Parathyroid adenoma (tissue), 2 donors: ENCODE measurements around the gene HOXC6.

ENCODE experiments used
- H2AFZ ChIP-seq: fragments of 300-600 bp; sonication (generic); one replicate; pipeline ENCODE4 v1.7.0; 2017; ENCODE audit warnings: antibody characterized with exemption, mild to moderate bottlenecking
- H3K27ac ChIP-seq: fragments of 300-600 bp; sonication (generic); one replicate; pipeline ENCODE4 v1.7.0; 2017
- H3K27me3 ChIP-seq: fragments of 300-600 bp; sonication (generic); one replicate; pipeline ENCODE4 v1.7.0; 2017; ENCODE audit warnings: low read length; ENCODE audit not compliant: control insufficient read depth, insufficient read depth
- H3K36me3 ChIP-seq: fragments of 300-600 bp; sonication (generic); one replicate; pipeline ENCODE4 v1.7.0; 2017; ENCODE audit warnings: low read length; ENCODE audit not compliant: control insufficient read depth, insufficient read depth
- H3K4me1 ChIP-seq: fragments of 300-600 bp; sonication (generic); one replicate; pipeline ENCODE4 v1.7.0; 2017; ENCODE audit warnings: control low read depth
- H3K4me2 ChIP-seq: fragments of 300-600 bp; sonication (generic); one replicate; pipeline ENCODE4 v1.7.0; 2017; ENCODE audit warnings: low read length
- H3K4me3 ChIP-seq: fragments of 300-600 bp; sonication (generic); one replicate; pipeline ENCODE4 v1.7.0; 2017; ENCODE audit warnings: low read depth, low read length
- H3K79me2 ChIP-seq: fragments of 300-600 bp; sonication (generic); one replicate; pipeline ENCODE4 v1.7.0; 2017; ENCODE audit warnings: control low read depth
- H3K9ac ChIP-seq: fragments of 300-600 bp; sonication (generic); one replicate; pipeline ENCODE4 v1.7.0; 2017; ENCODE audit warnings: mild to moderate bottlenecking
- H3K9me3 ChIP-seq: fragments of 300-600 bp; sonication (generic); one replicate; pipeline ENCODE4 v1.7.0; 2017; ENCODE audit warnings: low read length; ENCODE audit not compliant: control insufficient read depth
- CTCF ChIP-seq: fragments of 300-600 bp; sonication (generic); IDR thresholded peaks from one replicate; pipeline ENCODE4 v1.7.0; 2017; ENCODE audit warnings: antibody characterized with exemption, mild to moderate bottlenecking
- donor health status: primary hyperparathyroidism.

HOXC6 gene

GRCh38 chr12:54028314-54029201, at the start of gene HOXC6:
HOXC6 (plus strand) TSS chr12:54028440; CDS start chr12:54028522, 82 bp downstream.
- no peaks in the 10 kb centered on the region for H3K9me3 ChIP-seq
- H2AFZ ChIP-seq = no peak within 1 kb of the TSS
- H3K9ac ChIP-seq = no peak within 1 kb of the TSS
- no peaks in the 10 kb centered on the region for H3K36me3 ChIP-seq
- peaks cover 37% of the 10 kb centered on the region for H3K27me3 ChIP-seq
- no peak within 1 kb of the TSS for H3K4me2 ChIP-seq
- no peaks in the 10 kb centered on the region for H3K4me1 ChIP-seq
- H3K4me3 ChIP-seq = no peak within 1 kb of the TSS
- no peak for TF ChIP-seq CTCF
- H3K27ac ChIP-seq = no peak within 1 kb of the TSS
- no peaks in the 10 kb centered on the region for H3K79me2 ChIP-seq

GRCh38 chr12:53978477-53979356, 49.5 kb upstream of the HOXC6 start:
- H3K9me3 ChIP-seq = no peaks in the 10 kb centered on the region
- no peak overlapping the region for H3K4me3 ChIP-seq
- H3K27ac ChIP-seq = no peak overlapping the region
- H3K9ac ChIP-seq = no peak overlapping the region
- no peaks in the 10 kb centered on the region for H3K4me1 ChIP-seq
- no peaks in the 10 kb centered on the region for H3K36me3 ChIP-seq
- no peaks in the 10 kb centered on the region for H3K79me2 ChIP-seq
- no peak overlapping the region for H3K4me2 ChIP-seq
- peaks cover 34% of the 10 kb centered on the region for H3K27me3 ChIP-seq
- H2AFZ ChIP-seq = no peak overlapping the region
- no peak for TF ChIP-seq CTCF

- no peaks in the 10 kb centered on the region for H3K36me3 ChIP-seq
- TF ChIP-seq CTCF = no peak
- H2AFZ ChIP-seq = no peak overlapping the region
- no peak overlapping the region for H3K4me2 ChIP-seq
- H3K27ac ChIP-seq = no peak overlapping the region
- H3K79me2 ChIP-seq = no peaks in the 10 kb centered on the region
- no peaks in the 10 kb centered on the region for H3K9me3 ChIP-seq
- H3K4me3 ChIP-seq = no peak overlapping the region
- H3K9ac ChIP-seq = no peak overlapping the region
- peaks cover 31% of the 10 kb centered on the region for H3K27me3 ChIP-seq
- no peaks in the 10 kb centered on the region for H3K4me1 ChIP-seq
Observed at GRCh38 chr12:53980104-53980801, 48.0 kb upstream of the HOXC6 start.

GRCh38 chr12:53980802-53981496, 47.3 kb upstream of the HOXC6 start:
- no peak overlapping the region for H3K9ac ChIP-seq
- H3K9me3 ChIP-seq = no peaks in the 10 kb centered on the region
- H3K27me3 ChIP-seq = peaks cover 38% of the 10 kb centered on the region
- no peak for TF ChIP-seq CTCF
- H3K4me1 ChIP-seq = no peaks in the 10 kb centered on the region
- no peaks in the 10 kb centered on the region for H3K36me3 ChIP-seq
- no peaks in the 10 kb centered on the region for H3K79me2 ChIP-seq
- H3K27ac ChIP-seq = no peak overlapping the region
- H3K4me2 ChIP-seq = no peak overlapping the region
- no peak overlapping the region for H3K4me3 ChIP-seq
- H2AFZ ChIP-seq = no peak overlapping the region
